ENCODE measurements around the gene MTHFD1L.

DNA sequence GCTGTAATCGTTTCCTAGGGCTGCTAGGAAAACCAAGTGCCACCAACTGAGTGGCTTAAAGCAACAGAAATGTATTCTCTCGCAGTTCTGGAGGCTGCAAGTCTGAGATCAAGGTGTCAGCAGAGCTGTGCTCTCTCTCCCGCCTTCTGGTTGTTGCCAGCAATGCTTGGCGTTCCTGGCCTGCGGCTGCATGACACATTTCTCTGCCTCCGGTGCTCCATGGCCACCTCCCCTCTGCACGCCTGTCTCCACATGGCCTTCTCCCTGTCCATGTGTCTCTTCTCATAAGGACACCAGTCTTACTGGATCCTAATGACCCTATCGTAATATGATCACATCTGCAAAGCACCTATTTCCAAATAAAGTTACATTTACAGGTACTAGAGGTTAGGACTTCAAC lies 282.6 kb downstream of the MTHFD1L start:
- TF ChIP-seq CTCF (IDR thresholded peaks at IDR 0.05) (no peak), POLR2AphosphoS5 (IDR thresholded peaks at IDR 0.05) (no peak), POLR2A (IDR thresholded peaks at IDR 0.05) (no peak)
